Measurements from ENCODE around the gene CFAP100.
A peak's percentile ranks its signal among the peaks of the same experiment; 100 is the strongest.

The CFAP100 gene

GRCh38 chr3:126466886-126467610 lies 72.3 kb downstream of the CFAP100 start:
- no peak for DNase-seq

- DNase-seq = no peak
Measured at GRCh38 chr3:126467611-126467955, 72.9 kb downstream of the CFAP100 start.

- DNase-seq = no peak
Measured at GRCh38 chr3:126468028-126468891, 73.6 kb downstream of the CFAP100 start.

GRCh38 chr3:126469479-126469878 lies 74.8 kb downstream of the CFAP100 start:
- no peak for DNase-seq

GRCh38 chr3:126472277-126473006 lies 77.7 kb downstream of the CFAP100 start:
- DNase-seq = no peak

GRCh38 chr3:126473292-126474168 lies 78.8 kb downstream of the CFAP100 start:
- DNase-seq = no peak

- no peak for DNase-seq
Measured at GRCh38 chr3:126474498-126475412, 80.0 kb downstream of the CFAP100 start.

GRCh38 chr3:126475413-126476114 lies 80.9 kb downstream of the CFAP100 start, which contains the start of gene ZXDC:
ZXDC (minus strand) TSS chr3:126475891; CDS start chr3:126475865, 26 bp downstream.
- peak; percentile 92 for DNase-seq

- no peak for DNase-seq
Measured at GRCh38 chr3:126476166-126477060, 81.7 kb downstream of the CFAP100 start.

GRCh38 chr3:126477061-126477380 lies 82.3 kb downstream of the CFAP100 start:
- DNase-seq = no peak

GRCh38 chr3:126478581-126479310 lies 84.0 kb downstream of the CFAP100 start:
- DNase-seq = no peak

GRCh38 chr3:126479642-126480041 lies 84.9 kb downstream of the CFAP100 start:
- DNase-seq = no peak

- DNase-seq = no peak
Measured at GRCh38 chr3:126480206-126480605, 85.5 kb downstream of the CFAP100 start.

GRCh38 chr3:126480861-126481260 lies 86.2 kb downstream of the CFAP100 start:
- DNase-seq = no peak

GRCh38 chr3:126481808-126482502 lies 87.2 kb downstream of the CFAP100 start:
- no peak for DNase-seq

- no peak for DNase-seq
Measured at GRCh38 chr3:126482503-126483255, 88.0 kb downstream of the CFAP100 start.

GRCh38 chr3:126483321-126483761 lies 88.6 kb downstream of the CFAP100 start:
- DNase-seq = no peak

Measured in activated gamma-delta T cell treated with Interleukin-2 at 50 U/mL for 16 hours (primary cell).